Measurements from ENCODE around the gene NEK5.

The NEK5 gene

GRCh38 chr13:52112591-52112990, 16.3 kb downstream of the NEK5 start:
- TF ChIP-seq RAD21 (IDR thresholded peaks at IDR 0.05; ENCODE audit: low read depth), result no peak
- no peak for TF ChIP-seq CEBPB (IDR thresholded peaks at IDR 0.05)
- TF ChIP-seq TCF12 (IDR thresholded peaks at IDR 0.05; ENCODE audit: low read depth), result no peak
- no peak for TF ChIP-seq TEAD4 (IDR thresholded peaks at IDR 0.05)
- no peak for TF ChIP-seq TAF1 (IDR thresholded peaks at IDR 0.05; ENCODE audit: low read depth)
- TF ChIP-seq ZBTB7A (IDR thresholded peaks at IDR 0.05; ENCODE audit: low read depth), result no peak
- no peak for TF ChIP-seq YY1 (IDR thresholded peaks at IDR 0.05; ENCODE audit: low read depth)
- TF ChIP-seq FOXM1 (IDR thresholded peaks at IDR 0.05; ENCODE audit: borderline replicate concordance, low read depth), result no peak
- no peak for TF ChIP-seq USF1 (IDR thresholded peaks at IDR 0.05)

GRCh38 chr13:52109116-52109670, 19.7 kb downstream of the NEK5 start:
- TF ChIP-seq RAD21 (IDR thresholded peaks at IDR 0.05; ENCODE audit: low read depth), result no peak
- TF ChIP-seq REST (IDR thresholded peaks at IDR 0.05; ENCODE audit: low read depth), result no peak
- peak; percentile 22; the same call in 1 of the 2 replicates for TF ChIP-seq CEBPB (IDR thresholded peaks at IDR 0.05)
- no peak for TF ChIP-seq ZBTB7A (IDR thresholded peaks at IDR 0.05; ENCODE audit: low read depth)
- no peak; the same call in 1 of the 2 replicates for TF ChIP-seq USF1 (IDR thresholded peaks at IDR 0.05)
- TF ChIP-seq TAF1 (IDR thresholded peaks at IDR 0.05; ENCODE audit: low read depth), result no peak
- TF ChIP-seq TEAD4 (IDR thresholded peaks at IDR 0.05), result peak; percentile 92
- TF ChIP-seq EP300 (IDR thresholded peaks at IDR 0.05; ENCODE audit: borderline replicate concordance), result peak; percentile 80
- TF ChIP-seq NFIC (IDR thresholded peaks at IDR 0.05), result peak; percentile 48
- peak; percentile 59; the same call in 1 of the 2 replicates for TF ChIP-seq YY1 (IDR thresholded peaks at IDR 0.05; ENCODE audit: low read depth)
- no peak for TF ChIP-seq EGR1 (IDR thresholded peaks at IDR 0.05)
- no peak for TF ChIP-seq CREB1 (IDR thresholded peaks at IDR 0.05; ENCODE audit: low read depth)
- peak; percentile 63 for TF ChIP-seq TCF12 (IDR thresholded peaks at IDR 0.05; ENCODE audit: low read depth)
- TF ChIP-seq MAX (IDR thresholded peaks at IDR 0.05), result no peak
- peak; percentile 42; the same call in 1 of the 2 replicates for TF ChIP-seq FOXM1 (IDR thresholded peaks at IDR 0.05; ENCODE audit: borderline replicate concordance, low read depth)

GRCh38 chr13:52105841-52106240, 23.0 kb downstream of the NEK5 start:
- TF ChIP-seq MAX (IDR thresholded peaks at IDR 0.05), result no peak

- TF ChIP-seq EGR1 (IDR thresholded peaks at IDR 0.05) (no peak), YY1 (IDR thresholded peaks at IDR 0.05; ENCODE audit: low read depth) (no peak), ZBTB7A (IDR thresholded peaks at IDR 0.05; ENCODE audit: low read depth) (no peak), USF1 (IDR thresholded peaks at IDR 0.05) (no peak), TEAD4 (IDR thresholded peaks at IDR 0.05) (peak; percentile 50), EP300 (IDR thresholded peaks at IDR 0.05; ENCODE audit: borderline replicate concordance) (peak; percentile 65; the same call in 1 of the 2 replicates), RAD21 (IDR thresholded peaks at IDR 0.05; ENCODE audit: low read depth) (peak; percentile 10; the same call in 1 of the 2 replicates), CEBPB (IDR thresholded peaks at IDR 0.05) (peak; percentile 99), TAF1 (IDR thresholded peaks at IDR 0.05; ENCODE audit: low read depth) (no peak), CREB1 (IDR thresholded peaks at IDR 0.05; ENCODE audit: low read depth) (no peak), TCF12 (IDR thresholded peaks at IDR 0.05; ENCODE audit: low read depth) (peak; percentile 39; the same call in 1 of the 2 replicates), NFIC (IDR thresholded peaks at IDR 0.05) (0 out of 2 replicates have a peak, but pooled peaks have one; percentile 12), MAX (IDR thresholded peaks at IDR 0.05) (peak; percentile 39; the same call in 1 of the 2 replicates), REST (IDR thresholded peaks at IDR 0.05; ENCODE audit: low read depth) (no peak), FOXM1 (IDR thresholded peaks at IDR 0.05; ENCODE audit: borderline replicate concordance, low read depth) (peak; percentile 61; the same call in 1 of the 2 replicates)
Measured at GRCh38 chr13:52104624-52105023, 24.2 kb downstream of the NEK5 start.

- TF ChIP-seq EGR1 (IDR thresholded peaks at IDR 0.05) (no peak), RAD21 (IDR thresholded peaks at IDR 0.05; ENCODE audit: low read depth) (no peak), NFIC (IDR thresholded peaks at IDR 0.05) (no peak), YY1 (IDR thresholded peaks at IDR 0.05; ENCODE audit: low read depth) (no peak)
Measured at GRCh38 chr13:52103386-52103785, 25.5 kb downstream of the NEK5 start.

Data from Ishikawa (cell line).